ENCODE data around the gene GIMAP8.

- TF ChIP-seq POLR2A (IDR thresholded peaks at IDR 0.05; ENCODE audit: low read depth, low read length) (no peak), TAF1 (IDR thresholded peaks at IDR 0.05; ENCODE audit: borderline replicate concordance, low read depth, low read length) (no peak), POLR2AphosphoS5 (IDR thresholded peaks at IDR 0.05; ENCODE audit: low read depth, low read length) (no peak)
Measured at GRCh38 chr7:150462413-150462812, 12.0 kb downstream of the GIMAP8 start.

Measured in GM12892 (cell line).